ENCODE data around the gene UNC13B.
"Not testable (repeated sequence)": the region's sequence is repeated elsewhere in the genome, so short reads cannot be mapped to it uniquely, and the experiment has no call there.

UNC13B gene

DNA sequence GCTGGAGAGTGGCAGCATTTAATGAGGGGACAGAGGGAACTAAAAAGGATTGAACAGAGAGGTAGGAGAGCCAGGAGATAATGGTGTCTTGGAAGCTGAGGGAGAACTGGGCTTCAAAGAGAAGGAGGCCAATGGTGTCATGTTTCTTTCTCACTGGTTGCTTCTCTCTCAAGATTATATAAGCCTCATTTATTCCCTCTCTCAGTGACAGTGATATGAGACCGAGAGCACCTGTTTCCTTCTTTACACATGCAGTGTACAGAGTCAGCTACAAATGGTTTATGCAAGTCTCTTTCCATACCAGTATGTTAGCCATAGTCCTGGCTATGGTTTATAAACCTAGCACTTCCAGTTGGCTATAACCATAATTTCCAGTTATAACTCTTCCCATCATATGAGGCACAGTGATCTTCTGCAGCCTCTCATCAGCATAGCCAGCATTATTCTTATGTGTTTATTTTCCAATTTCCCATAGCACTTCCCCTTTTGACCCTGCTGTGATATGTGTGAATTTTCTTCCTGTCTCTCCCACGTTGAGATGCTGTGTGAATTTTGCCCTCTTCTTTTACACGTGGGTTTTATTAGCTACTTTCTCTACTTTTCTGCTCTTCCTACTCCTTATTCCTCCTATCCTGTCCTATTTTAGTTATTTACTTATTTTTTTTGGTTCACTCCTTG lies 71.2 kb downstream of the UNC13B start:
- Histone ChIP-seq H3K9ac (ENCODE audit: low read depth, low read length) (no peak overlapping the region), H3K4me3 (ENCODE audit: low read length) (no peak overlapping the region)

DNA sequence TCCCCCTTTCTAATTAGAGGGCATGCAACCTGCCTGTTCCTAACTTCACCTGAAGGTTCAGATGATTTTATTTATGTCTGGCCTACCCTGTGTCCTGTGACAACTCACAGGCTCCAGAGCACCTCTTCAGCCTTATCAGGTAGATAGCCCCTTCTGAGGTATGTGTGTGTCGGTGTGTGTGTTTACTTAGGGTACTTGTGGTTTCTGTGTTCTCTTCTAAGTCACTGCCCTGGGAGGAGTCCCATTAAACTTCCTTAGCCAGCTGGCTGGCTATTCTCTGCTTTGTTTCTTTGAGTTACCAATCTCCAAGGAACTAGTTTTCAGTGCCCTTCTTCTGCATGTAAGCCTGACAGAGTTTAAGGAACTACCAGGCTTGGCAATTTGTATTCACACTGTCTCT lies 74.9 kb downstream of the UNC13B start:
- Histone ChIP-seq H3K36me3 (ENCODE audit: insufficient read depth, low read depth, low read length) (no peaks in the 10 kb centered on the region), H3K4me3 (ENCODE audit: low read length) (no peak overlapping the region), H3K9ac (ENCODE audit: low read depth, low read length) (no peak overlapping the region), H3K27me3 (ENCODE audit: insufficient read depth, low read length) (no peaks in the 10 kb centered on the region), H3K4me1 (ENCODE audit: insufficient read depth, low read length) (no peaks in the 10 kb centered on the region), H3K27ac (ENCODE audit: low read length) (no peak overlapping the region), H3K9me3 (ENCODE audit: insufficient read depth, low read depth, low read length) (peaks cover 5% of the 10 kb centered on the region)

More for the DNA sequence above, 71.2 kb downstream of the UNC13B start:
- H3K4me1 ChIP-seq (ENCODE audit: insufficient read depth, low read length): no peaks in the 10 kb centered on the region
- no peaks in the 10 kb centered on the region for H3K27me3 ChIP-seq (ENCODE audit: insufficient read depth, low read length)
- no peaks in the 10 kb centered on the region for H3K9me3 ChIP-seq (ENCODE audit: insufficient read depth, low read depth, low read length)
- no peaks in the 10 kb centered on the region for H3K36me3 ChIP-seq (ENCODE audit: insufficient read depth, low read depth, low read length)
- no peak overlapping the region for H3K27ac ChIP-seq (ENCODE audit: low read length)

DNA sequence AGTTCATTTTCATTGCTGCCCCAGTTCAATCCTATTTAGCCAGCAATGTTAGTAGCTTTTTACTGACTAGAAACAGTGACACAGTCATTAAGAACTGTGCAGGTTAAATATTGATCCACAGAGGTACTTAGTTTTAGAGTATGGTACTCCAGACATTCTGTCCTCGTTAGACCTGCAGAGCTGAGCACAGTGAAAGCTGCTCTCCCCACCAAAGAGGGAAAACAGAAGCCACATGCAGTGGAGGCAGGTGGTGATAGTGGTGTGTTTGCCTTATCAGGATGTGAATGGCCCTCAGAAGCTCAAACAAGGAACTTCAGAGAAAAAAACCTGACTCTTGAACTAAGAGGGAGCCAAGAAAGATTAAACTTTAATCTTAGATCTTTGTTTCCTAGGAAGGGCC lies 75.5 kb downstream of the UNC13B start:
- no peak overlapping the region for H3K4me3 ChIP-seq (ENCODE audit: low read length)
- no peaks in the 10 kb centered on the region for H3K4me1 ChIP-seq (ENCODE audit: insufficient read depth, low read length)
- peaks cover 5% of the 10 kb centered on the region for H3K9me3 ChIP-seq (ENCODE audit: insufficient read depth, low read depth, low read length)
- no peak overlapping the region for H3K9ac ChIP-seq (ENCODE audit: low read depth, low read length)
- no peaks in the 10 kb centered on the region for H3K27me3 ChIP-seq (ENCODE audit: insufficient read depth, low read length)
- H3K27ac ChIP-seq (ENCODE audit: low read length): no peak overlapping the region
- H3K36me3 ChIP-seq (ENCODE audit: insufficient read depth, low read depth, low read length): no peaks in the 10 kb centered on the region

DNA sequence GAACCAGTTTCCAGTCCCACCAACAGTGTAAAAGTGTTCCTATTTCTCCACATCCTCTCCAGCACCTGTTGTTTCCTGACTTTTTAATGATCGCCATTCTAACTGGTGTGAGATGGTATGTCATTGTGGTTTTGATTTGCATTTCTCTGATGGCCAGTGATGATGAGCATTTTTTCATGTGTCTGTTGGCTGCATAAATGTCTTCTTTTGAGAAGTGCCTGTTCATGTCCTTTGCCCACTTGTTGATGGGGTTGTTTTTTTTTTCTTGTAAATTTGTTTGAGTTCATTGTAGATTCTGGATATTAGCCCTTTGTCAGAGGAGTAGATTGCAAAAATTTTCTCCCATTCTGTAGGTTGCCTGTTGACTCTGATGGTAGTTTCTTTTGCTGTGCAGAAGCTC lies 84.1 kb downstream of the UNC13B start:
- not testable (repeated sequence) for H3K27ac ChIP-seq (ENCODE audit: low read length); H3K9ac ChIP-seq (ENCODE audit: low read depth, low read length); H3K4me1 ChIP-seq (ENCODE audit: insufficient read depth, low read length); H3K9me3 ChIP-seq (ENCODE audit: insufficient read depth, low read depth, low read length); H3K27me3 ChIP-seq (ENCODE audit: insufficient read depth, low read length); H3K4me3 ChIP-seq (ENCODE audit: low read length); H3K36me3 ChIP-seq (ENCODE audit: insufficient read depth, low read depth, low read length)

DNA sequence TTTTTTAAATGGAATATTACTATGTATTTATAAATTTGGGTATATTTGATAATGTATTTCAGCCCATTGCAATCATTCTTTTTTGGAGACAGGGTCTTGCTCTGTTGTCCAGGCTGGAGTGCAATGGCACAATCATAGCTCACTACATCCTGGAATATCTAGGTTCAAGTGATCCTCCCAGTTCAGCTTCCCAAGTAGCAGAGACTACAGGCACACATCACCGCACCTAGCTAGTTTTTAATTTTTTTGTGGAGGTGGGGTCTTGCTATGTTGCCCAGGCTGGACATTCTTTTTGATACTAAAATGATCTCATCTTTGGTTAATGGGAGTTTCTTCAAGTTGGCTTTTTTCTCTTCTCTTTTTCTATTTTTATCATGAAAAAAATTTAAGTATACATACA lies 91.3 kb downstream of the UNC13B start:
- no peak overlapping the region for H3K9ac ChIP-seq (ENCODE audit: low read depth, low read length)
- H3K27me3 ChIP-seq (ENCODE audit: insufficient read depth, low read length): no peaks in the 10 kb centered on the region
- peaks cover 2% of the 10 kb centered on the region; the same call in 1 of the 2 replicates for H3K4me1 ChIP-seq (ENCODE audit: insufficient read depth, low read length)
- H3K36me3 ChIP-seq (ENCODE audit: insufficient read depth, low read depth, low read length): no peaks in the 10 kb centered on the region
- H3K27ac ChIP-seq (ENCODE audit: low read length): no peak overlapping the region
- H3K4me3 ChIP-seq (ENCODE audit: low read length): no peak overlapping the region
- H3K9me3 ChIP-seq (ENCODE audit: insufficient read depth, low read depth, low read length): no peaks in the 10 kb centered on the region

DNA sequence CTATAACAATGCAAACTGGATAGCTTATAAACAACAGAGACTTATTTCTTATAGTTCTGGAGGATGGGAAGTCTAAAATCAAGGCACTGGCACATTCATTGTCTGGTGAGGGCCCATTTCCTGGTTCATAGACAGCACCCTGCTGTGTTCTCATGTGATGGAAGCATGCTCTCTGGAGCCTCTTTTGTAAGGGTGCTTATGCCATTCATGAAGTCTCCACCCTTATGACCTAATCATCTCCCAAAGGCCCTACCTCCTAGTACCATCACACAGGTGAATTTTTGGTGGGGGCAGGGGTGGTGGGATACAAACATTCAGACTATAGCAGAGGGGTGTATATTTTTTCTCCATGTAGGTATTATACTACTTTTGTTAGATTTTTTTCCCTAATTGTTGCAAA lies 92.4 kb downstream of the UNC13B start:
- Histone ChIP-seq H3K4me3 (ENCODE audit: low read length) (no peak overlapping the region), H3K36me3 (ENCODE audit: insufficient read depth, low read depth, low read length) (no peaks in the 10 kb centered on the region), H3K9ac (ENCODE audit: low read depth, low read length) (no peak overlapping the region), H3K4me1 (ENCODE audit: insufficient read depth, low read length) (peaks cover 2% of the 10 kb centered on the region; the same call in 1 of the 2 replicates), H3K27ac (ENCODE audit: low read length) (no peak overlapping the region), H3K9me3 (ENCODE audit: insufficient read depth, low read depth, low read length) (no peaks in the 10 kb centered on the region), H3K27me3 (ENCODE audit: insufficient read depth, low read length) (no peaks in the 10 kb centered on the region)

DNA sequence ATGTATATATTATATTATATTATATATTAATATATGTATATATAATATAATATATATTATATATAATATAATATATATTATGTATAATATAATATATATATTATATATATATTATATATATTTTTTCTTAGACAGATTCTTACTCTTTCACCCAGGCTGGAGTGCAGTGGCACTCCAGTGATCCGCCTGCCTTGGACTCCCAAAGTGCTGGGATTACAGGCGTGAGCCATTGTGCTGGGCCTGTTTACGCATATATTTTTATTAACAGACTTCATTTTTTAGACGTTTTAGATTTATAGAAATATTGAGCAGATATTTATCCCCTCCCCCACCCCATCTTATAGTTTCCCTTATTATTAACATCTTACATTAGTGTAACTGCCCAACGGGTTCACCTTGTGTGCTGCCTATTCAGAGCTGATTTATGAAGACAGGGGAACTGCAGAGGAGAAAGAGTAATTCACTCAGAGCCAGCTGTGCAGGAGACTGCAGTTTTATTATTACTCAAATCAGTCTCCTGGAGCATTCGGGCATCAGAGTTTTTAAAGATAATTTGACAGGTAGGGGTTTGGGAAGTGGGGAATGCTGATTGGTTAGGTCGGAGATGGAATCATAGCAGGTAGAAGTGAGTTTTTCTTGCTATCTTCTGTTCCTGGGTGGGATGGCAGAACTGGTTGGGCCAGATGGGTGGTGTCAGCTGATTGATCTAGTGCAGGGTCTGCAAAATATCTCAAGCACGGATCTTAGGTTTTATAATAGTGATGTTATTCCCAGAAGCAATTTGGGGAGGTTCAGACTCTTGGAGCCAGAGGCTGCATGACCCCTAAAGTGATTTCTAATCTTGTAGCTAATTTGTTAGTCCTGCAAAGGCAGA lies 93.4 kb downstream of the UNC13B start:
- peaks cover 2% of the 10 kb centered on the region; the same call in 1 of the 2 replicates for H3K4me1 ChIP-seq (ENCODE audit: insufficient read depth, low read length)
- no peak overlapping the region for H3K9ac ChIP-seq (ENCODE audit: low read depth, low read length)
- H3K27ac ChIP-seq (ENCODE audit: low read length): no peak overlapping the region
- no peaks in the 10 kb centered on the region for H3K36me3 ChIP-seq (ENCODE audit: insufficient read depth, low read depth, low read length)
- H3K4me3 ChIP-seq (ENCODE audit: low read length): no peak overlapping the region
- H3K9me3 ChIP-seq (ENCODE audit: insufficient read depth, low read depth, low read length): no peaks in the 10 kb centered on the region
- H3K27me3 ChIP-seq (ENCODE audit: insufficient read depth, low read length): no peaks in the 10 kb centered on the region

DNA sequence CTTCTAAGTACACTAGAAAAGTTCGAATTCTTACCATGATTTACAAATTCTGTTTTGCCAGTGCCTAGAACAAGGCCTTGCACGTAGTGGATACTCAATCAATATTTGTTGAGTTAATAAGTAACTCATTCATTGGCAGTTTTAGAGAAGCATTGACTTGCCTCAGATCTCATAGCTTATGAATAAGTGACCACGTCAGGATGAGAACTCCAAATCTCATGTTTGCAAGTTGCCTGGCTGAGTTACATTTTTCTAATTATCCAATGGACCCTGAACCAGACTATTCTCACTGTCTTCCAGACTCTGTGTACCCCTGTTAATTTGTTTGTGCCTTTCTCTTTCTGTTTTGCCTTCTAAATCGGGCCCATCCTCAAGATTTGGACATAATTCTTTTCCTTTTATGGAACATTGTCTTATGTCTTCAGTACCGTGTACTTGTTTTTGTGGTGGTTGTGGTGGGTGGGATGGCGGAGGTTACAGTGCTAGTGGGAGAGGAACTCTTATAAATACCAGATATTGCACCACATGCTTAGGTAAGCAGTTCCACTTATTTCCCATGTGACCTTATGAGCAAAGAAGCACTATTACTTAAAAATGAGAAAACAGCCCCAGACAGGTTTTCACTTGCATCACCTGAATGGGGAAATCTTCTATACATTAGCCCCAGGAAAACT lies 96.3 kb downstream of the UNC13B start:
- peaks cover 2% of the 10 kb centered on the region; the same call in 1 of the 2 replicates for H3K4me1 ChIP-seq (ENCODE audit: insufficient read depth, low read length)
- no peak overlapping the region for H3K4me3 ChIP-seq (ENCODE audit: low read length)
- no peak overlapping the region for H3K27ac ChIP-seq (ENCODE audit: low read length)
- no peaks in the 10 kb centered on the region for H3K36me3 ChIP-seq (ENCODE audit: insufficient read depth, low read depth, low read length)
- no peaks in the 10 kb centered on the region for H3K27me3 ChIP-seq (ENCODE audit: insufficient read depth, low read length)
- no peaks in the 10 kb centered on the region for H3K9me3 ChIP-seq (ENCODE audit: insufficient read depth, low read depth, low read length)
- H3K9ac ChIP-seq (ENCODE audit: low read depth, low read length): no peak overlapping the region

DNA sequence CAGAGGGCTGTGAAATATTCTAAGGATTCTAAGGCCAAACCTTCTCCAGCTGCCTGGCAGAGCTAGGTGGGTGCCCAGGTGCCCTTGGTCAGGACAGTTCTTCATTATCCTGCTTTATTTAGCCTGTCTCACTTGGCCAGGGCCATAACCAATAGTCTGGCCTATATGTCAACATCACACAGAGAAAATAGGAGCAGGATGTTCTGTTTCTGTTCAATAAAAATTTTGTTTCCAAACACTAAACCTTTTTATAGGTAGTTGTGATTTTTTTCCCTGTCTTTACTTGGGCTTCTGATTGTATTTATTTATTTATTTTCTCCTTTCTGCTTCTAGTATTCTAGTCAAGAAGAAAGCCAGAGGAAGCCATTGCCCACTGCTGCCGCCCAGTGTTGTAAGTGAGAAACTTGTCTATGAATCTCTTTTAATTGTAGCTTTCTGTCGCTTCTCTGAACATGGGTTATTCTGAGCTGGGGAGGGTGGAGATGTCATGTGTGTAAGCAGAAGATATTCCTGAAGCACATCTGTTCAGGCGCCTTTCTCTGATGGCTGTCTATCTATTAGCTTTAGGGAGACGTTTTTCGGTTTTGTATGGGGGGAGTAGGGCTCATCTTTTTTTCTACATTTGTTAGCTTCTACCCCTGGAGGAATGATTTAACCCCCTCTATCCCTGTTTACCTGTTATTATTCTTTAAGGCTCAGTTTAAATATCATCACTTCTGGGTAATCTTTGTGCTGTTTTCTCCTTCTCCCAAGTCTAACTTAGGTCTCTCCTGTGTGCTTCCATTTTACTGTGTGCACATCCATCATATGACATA lies 97.1 kb downstream of the UNC13B start:
- Histone ChIP-seq H3K27ac (ENCODE audit: low read length) (no peak overlapping the region), H3K4me3 (ENCODE audit: low read length) (no peak overlapping the region), H3K4me1 (ENCODE audit: insufficient read depth, low read length) (peaks cover 2% of the 10 kb centered on the region; the same call in 1 of the 2 replicates), H3K27me3 (ENCODE audit: insufficient read depth, low read length) (no peaks in the 10 kb centered on the region), H3K9ac (ENCODE audit: low read depth, low read length) (no peak overlapping the region), H3K36me3 (ENCODE audit: insufficient read depth, low read depth, low read length) (no peaks in the 10 kb centered on the region), H3K9me3 (ENCODE audit: insufficient read depth, low read depth, low read length) (no peaks in the 10 kb centered on the region)

DNA sequence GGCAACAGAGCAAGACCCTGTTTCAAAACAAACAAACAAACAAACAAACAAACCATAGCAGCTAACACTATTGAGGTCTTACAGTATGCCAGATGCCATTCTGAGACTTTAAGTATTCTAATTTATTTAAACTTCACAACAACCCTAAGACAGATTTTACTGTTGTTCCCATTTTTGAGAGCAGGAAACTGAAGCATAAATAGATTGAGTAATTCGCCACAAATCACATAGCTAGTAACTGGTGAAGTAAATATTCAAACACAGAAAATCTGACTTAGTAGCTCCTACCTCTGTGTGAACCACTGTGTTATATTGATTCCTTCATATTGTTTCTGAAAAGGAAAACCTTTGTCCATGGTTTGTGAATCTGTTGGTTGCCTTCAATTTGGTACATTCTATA lies 98.4 kb downstream of the UNC13B start:
- no peaks in the 10 kb centered on the region for H3K36me3 ChIP-seq (ENCODE audit: insufficient read depth, low read depth, low read length)
- H3K9me3 ChIP-seq (ENCODE audit: insufficient read depth, low read depth, low read length): no peaks in the 10 kb centered on the region
- no peak overlapping the region for H3K27ac ChIP-seq (ENCODE audit: low read length)
- H3K4me1 ChIP-seq (ENCODE audit: insufficient read depth, low read length): peaks cover 2% of the 10 kb centered on the region; the same call in 1 of the 2 replicates
- H3K4me3 ChIP-seq (ENCODE audit: low read length): no peak overlapping the region
- no peaks in the 10 kb centered on the region for H3K27me3 ChIP-seq (ENCODE audit: insufficient read depth, low read length)
- no peak overlapping the region for H3K9ac ChIP-seq (ENCODE audit: low read depth, low read length)

DNA sequence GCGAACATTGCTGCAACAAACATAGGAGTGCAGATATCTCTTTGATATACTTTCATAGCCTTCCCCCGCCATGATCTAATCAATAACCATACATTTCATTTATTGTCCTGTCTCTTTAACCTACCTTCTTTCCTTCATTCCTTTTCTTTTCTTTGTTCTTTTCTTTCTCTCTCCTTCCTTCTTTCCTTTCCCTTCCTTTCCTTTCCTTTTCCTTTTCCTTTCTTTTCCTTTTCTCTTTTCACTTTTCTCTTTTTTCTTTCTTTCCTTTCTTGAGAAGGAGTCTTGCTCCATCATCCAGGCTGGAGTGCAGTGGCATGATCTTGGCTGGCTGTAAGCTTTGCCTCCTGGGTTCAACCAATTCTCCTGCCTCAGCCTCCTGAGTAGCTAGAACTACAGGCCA lies 100.3 kb downstream of the UNC13B start:
- no peaks in the 10 kb centered on the region for H3K9me3 ChIP-seq (ENCODE audit: insufficient read depth, low read depth, low read length)
- no peaks in the 10 kb centered on the region for H3K4me1 ChIP-seq (ENCODE audit: insufficient read depth, low read length)
- no peak overlapping the region for H3K27ac ChIP-seq (ENCODE audit: low read length)
- H3K9ac ChIP-seq (ENCODE audit: low read depth, low read length): no peak overlapping the region
- no peaks in the 10 kb centered on the region for H3K36me3 ChIP-seq (ENCODE audit: insufficient read depth, low read depth, low read length)
- no peak overlapping the region for H3K4me3 ChIP-seq (ENCODE audit: low read length)
- H3K27me3 ChIP-seq (ENCODE audit: insufficient read depth, low read length): no peaks in the 10 kb centered on the region

Data from iPS-20b (cell line).